SK-N-SH treated with all-trans-retinoic acid at 6 μM for 48 hours (cell line): ENCODE results near the gene ZNF710.

Experiments
- ATAC-seq: fragments of 200-7000 bp; cut with Tn5 transposase; 3 replicates; pipeline ENCODE4 v1.9.1; 2020; ENCODE audit warnings: mild to moderate bottlenecking, moderate library complexity
- ARNTL ChIP-seq: fragments of 450-650 bp; formaldehyde crosslinking; IDR thresholded peaks from 2 replicates; pipeline ENCODE4 v1.5.0; 2020; ENCODE audit warnings: low read depth, mild to moderate bottlenecking, moderate library complexity, borderline replicate concordance
- BACH2 ChIP-seq: fragments of 250-450 bp; sonication (Bioruptor Pico); IDR thresholded peaks from 2 replicates; pipeline ENCODE4 v1.9.0; 2021; ENCODE audit warnings: mild to moderate bottlenecking, borderline replicate concordance
- CREB5 ChIP-seq: fragments of 250-450 bp; sonication (Bioruptor Pico); IDR thresholded peaks from 2 replicates; pipeline ENCODE4 v1.5.1; 2020; ENCODE audit warnings: low read depth, mild to moderate bottlenecking, moderate library complexity
- CSDC2 ChIP-seq: fragments of 250-450 bp; sonication (Bioruptor Pico); IDR thresholded peaks from 2 replicates; pipeline ENCODE4 v1.5.0; 2020; ENCODE audit warnings: mild to moderate bottlenecking, moderate library complexity
- ESRRG ChIP-seq: fragments of 250-450 bp; sonication (Bioruptor Pico); IDR thresholded peaks from 2 replicates; pipeline ENCODE4 v1.6.1; 2021; ENCODE audit warnings: mild to moderate bottlenecking
- GLIS3 ChIP-seq: fragments of 250-450 bp; sonication (Bioruptor Pico); IDR thresholded peaks from 2 replicates; pipeline ENCODE4 v1.5.0; 2020; ENCODE audit warnings: mild to moderate bottlenecking, moderate library complexity
- ISL1 ChIP-seq: fragments of 250-450 bp; sonication (Bioruptor Pico); IDR thresholded peaks from 2 replicates; pipeline ENCODE4 v2.1.2; 2022; ENCODE audit warnings: mild to moderate bottlenecking, moderate library complexity
- OSR1 ChIP-seq: fragments of 250-450 bp; sonication (Bioruptor Pico); IDR thresholded peaks from 2 replicates; pipeline ENCODE4 v1.8.0; 2022; ENCODE audit warnings: moderate library complexity, mild to moderate bottlenecking, inconsistent platforms
- PATZ1 ChIP-seq: fragments of 250-450 bp; sonication (Bioruptor Pico); IDR thresholded peaks from 2 replicates; pipeline ENCODE4 v1.8.0; 2020; ENCODE audit warnings: mild to moderate bottlenecking, moderate library complexity, borderline replicate concordance
- POU6F1 ChIP-seq: fragments of 250-450 bp; sonication (Bioruptor Pico); IDR thresholded peaks from 2 replicates; pipeline ENCODE4 v1.8.0; 2021; ENCODE audit warnings: low read depth, mild to moderate bottlenecking, moderate library complexity, borderline replicate concordance
- PPARA ChIP-seq: fragments of 250-450 bp; sonication (Bioruptor Pico); IDR thresholded peaks from 2 replicates; pipeline ENCODE4 v1.5.0; 2020; ENCODE audit warnings: mild to moderate bottlenecking, borderline replicate concordance
- RARB ChIP-seq: fragments of 250-450 bp; sonication (Bioruptor Pico); IDR thresholded peaks from 2 replicates; pipeline ENCODE4 v1.8.0; 2021; ENCODE audit warnings: mild to moderate bottlenecking, moderate library complexity
- TCF4 ChIP-seq: fragments of 250-450 bp; sonication (Bioruptor Pico); IDR thresholded peaks from 2 replicates; pipeline ENCODE4 v1.8.0; 2021; ENCODE audit warnings: mild to moderate bottlenecking, moderate library complexity, borderline replicate concordance
- ZFP3 ChIP-seq: fragments of 250-450 bp; sonication (Bioruptor Pico); IDR thresholded peaks from 2 replicates; pipeline ENCODE4 v1.5.0; 2020; ENCODE audit warnings: mild to moderate bottlenecking, moderate library complexity
- ZFP30 ChIP-seq: fragments of 450-650 bp; formaldehyde crosslinking; IDR thresholded peaks from 2 replicates; pipeline ENCODE4 v1.5.0; 2022; ENCODE audit warnings: mild to moderate bottlenecking, moderate library complexity
- ZNF565 ChIP-seq: fragments of 450-650 bp; formaldehyde crosslinking; conservative IDR thresholded peaks from 2 replicates; pipeline ENCODE4 v1.5.0; 2020; ENCODE audit warnings: low read depth, mild to moderate bottlenecking, moderate library complexity
- ZNF70 ChIP-seq: fragments of 450-650 bp; formaldehyde crosslinking; IDR thresholded peaks from 2 replicates; pipeline ENCODE4 v1.5.0; 2020; ENCODE audit warnings: mild to moderate bottlenecking, moderate library complexity
- TF ChIP-seq, protein P1 (sequence below): fragments of 250-450 bp; sonication (Bioruptor Pico); IDR thresholded peaks from 2 replicates; pipeline ENCODE4 v1.5.0; 2020; ENCODE audit warnings: mild to moderate bottlenecking, moderate library complexity

ZNF710 gene

DNA sequence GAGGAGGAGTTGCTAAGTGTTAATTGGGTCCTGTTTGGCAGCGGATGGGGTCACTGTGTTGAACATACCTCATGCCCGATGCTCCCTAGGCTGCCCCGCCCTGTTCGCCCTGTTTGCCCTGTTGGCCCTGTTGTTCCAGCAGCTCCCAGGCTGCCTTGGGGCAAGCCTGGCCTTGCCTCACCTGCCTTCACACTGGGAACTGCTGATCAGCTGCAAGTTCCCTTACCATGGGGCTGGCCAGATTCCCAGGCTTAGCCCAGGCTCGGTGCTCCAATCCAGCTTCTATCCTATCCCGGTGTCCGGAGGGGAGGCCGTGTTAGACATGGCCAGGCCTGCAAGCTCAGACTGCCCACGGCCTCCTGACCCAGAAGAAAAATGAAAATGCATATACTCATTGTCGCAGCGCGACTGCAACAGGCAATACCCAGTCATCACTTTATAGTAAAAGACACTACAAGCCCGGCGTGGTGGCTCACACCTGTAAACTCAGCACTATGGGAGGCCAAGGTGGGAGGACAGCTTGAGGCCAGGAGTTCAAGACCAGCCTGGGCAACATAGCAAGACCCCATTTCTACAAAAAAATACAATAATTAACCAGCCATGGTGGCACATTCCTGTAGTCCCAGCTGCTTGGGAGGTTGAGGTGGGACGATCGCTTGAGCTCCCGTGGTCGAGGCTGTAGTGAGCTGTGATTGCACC is 42.9 kb upstream of the ZNF710 start:
- ATAC-seq = no peak
- no peak for TF ChIP-seq BACH2 (CRISPR knock-in tag)
- TF ChIP-seq CSDC2 (CRISPR knock-in tag) = no peak
- no peak for TF ChIP-seq CREB5
- no peak for TF ChIP-seq ZNF565 (CRISPR knock-in tag)
- TF ChIP-seq, protein P1, sequence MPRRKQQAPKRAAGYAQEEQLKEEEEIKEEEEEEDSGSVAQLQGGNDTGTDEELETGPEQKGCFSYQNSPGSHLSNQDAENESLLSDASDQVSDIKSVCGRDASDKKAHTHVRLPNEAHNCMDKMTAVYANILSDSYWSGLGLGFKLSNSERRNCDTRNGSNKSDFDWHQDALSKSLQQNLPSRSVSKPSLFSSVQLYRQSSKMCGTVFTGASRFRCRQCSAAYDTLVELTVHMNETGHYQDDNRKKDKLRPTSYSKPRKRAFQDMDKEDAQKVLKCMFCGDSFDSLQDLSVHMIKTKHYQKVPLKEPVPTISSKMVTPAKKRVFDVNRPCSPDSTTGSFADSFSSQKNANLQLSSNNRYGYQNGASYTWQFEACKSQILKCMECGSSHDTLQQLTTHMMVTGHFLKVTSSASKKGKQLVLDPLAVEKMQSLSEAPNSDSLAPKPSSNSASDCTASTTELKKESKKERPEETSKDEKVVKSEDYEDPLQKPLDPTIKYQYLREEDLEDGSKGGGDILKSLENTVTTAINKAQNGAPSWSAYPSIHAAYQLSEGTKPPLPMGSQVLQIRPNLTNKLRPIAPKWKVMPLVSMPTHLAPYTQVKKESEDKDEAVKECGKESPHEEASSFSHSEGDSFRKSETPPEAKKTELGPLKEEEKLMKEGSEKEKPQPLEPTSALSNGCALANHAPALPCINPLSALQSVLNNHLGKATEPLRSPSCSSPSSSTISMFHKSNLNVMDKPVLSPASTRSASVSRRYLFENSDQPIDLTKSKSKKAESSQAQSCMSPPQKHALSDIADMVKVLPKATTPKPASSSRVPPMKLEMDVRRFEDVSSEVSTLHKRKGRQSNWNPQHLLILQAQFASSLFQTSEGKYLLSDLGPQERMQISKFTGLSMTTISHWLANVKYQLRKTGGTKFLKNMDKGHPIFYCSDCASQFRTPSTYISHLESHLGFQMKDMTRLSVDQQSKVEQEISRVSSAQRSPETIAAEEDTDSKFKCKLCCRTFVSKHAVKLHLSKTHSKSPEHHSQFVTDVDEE (CRISPR knock-in tag) = no peak
- no peak for TF ChIP-seq PATZ1
- no peak for TF ChIP-seq PPARA (CRISPR knock-in tag)
- no peak for TF ChIP-seq ISL1
- TF ChIP-seq TCF4 (CRISPR knock-in tag) = no peak
- TF ChIP-seq ESRRG = no peak
- no peak for TF ChIP-seq POU6F1 (CRISPR knock-in tag)
- no peak for TF ChIP-seq GLIS3 (CRISPR knock-in tag)
- no peak for TF ChIP-seq ZNF70 (CRISPR knock-in tag)
- no peak for TF ChIP-seq ZFP30 (CRISPR knock-in tag)
- no peak for TF ChIP-seq RARB (CRISPR knock-in tag)
- no peak for TF ChIP-seq ARNTL (CRISPR knock-in tag)

DNA sequence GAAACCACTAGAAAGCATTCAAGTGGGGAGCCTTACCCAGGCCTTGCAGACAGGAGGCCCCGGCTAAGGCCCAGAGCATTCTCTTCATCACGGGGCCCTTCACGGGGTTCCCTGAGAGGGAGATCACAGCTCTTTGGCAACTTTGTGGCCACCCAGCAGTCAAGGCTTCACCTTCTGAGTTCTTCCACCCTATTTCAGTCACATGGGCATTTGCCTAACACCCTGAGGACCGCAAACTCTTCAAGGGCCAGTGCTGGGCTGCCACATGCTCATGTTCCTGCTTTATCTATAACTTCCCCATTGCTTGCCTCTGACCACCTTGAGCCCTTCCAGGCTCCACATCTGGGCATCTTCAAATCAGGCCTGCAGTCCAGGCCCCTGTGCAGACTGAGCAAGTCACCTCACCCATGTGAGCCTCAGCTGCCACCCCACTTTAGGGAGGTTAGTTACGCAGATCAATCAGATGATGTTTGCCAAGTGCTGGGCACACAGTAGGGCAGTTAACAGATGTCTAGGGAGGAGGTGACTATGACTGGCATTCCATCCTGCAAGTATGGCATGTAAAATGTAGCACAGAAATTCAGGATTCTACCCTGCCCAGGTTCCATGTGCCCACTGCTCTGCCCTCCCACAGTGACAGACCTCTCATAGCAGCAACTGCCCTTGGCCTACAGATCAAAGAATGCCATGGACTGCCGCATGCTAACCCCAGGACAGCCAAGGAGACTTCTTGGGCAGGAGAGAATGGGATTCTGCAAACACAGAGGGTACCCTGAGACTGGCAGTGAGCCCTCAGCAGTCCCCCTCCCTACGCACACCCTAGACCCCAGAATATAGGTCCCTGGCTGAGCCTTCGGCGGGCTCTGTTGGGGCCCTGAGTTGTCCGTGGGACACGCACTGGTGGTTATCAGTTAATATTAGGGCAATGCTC is 37.6 kb upstream of the ZNF710 start:
- TF ChIP-seq OSR1 (CRISPR knock-in tag) = no peak
- no peak for TF ChIP-seq TCF4 (CRISPR knock-in tag)
- no peak for TF ChIP-seq GLIS3 (CRISPR knock-in tag)
- no peak for TF ChIP-seq POU6F1 (CRISPR knock-in tag)
- no peak for TF ChIP-seq ZFP3
- no peak for TF ChIP-seq ZFP30 (CRISPR knock-in tag)
- TF ChIP-seq, all 23 proteins: peak for 0
- no peak for ATAC-seq
